ENCODE results near the gene ABLIM2. TPM values are rescaled to one million over a fixed set of nuclear protein-coding genes. Genes with fewer than 3 reads are reported as not detected.

Gene ABLIM2
- total and polyA plus RNA-seq, 2 of the 13 experiments (the other 11 are each of a cell fraction or from before 2014, with no cell fraction given), result 0.20 to 0.37 TPM

DNA sequence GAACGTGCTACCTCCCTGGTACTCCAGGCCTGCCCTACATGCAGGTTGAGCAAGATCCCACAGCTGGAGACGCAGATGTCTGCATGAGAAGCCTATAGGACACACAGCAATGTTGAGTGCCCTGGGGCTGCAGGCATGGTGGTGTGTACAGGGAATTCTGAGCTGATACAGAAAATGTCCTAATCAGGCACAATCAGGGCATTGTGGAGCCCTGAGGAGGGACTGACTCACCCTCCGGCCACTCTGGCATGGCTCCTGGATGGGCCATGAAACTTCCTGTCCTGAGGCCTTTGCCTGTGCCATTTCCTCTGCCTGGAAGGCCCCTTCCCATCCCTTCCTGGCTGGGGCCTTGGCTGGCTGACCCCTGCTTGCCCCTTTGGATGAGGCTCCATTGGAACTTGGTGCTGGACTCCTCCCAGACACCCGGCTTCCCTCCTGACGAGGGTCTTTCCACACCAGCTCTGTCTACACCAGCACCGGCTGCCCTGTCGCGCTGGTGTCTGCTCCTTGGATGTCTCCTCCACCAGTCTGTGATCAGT lies 202.3 kb downstream of the ABLIM2 start (continued):
- TF ChIP-seq, protein P1, sequence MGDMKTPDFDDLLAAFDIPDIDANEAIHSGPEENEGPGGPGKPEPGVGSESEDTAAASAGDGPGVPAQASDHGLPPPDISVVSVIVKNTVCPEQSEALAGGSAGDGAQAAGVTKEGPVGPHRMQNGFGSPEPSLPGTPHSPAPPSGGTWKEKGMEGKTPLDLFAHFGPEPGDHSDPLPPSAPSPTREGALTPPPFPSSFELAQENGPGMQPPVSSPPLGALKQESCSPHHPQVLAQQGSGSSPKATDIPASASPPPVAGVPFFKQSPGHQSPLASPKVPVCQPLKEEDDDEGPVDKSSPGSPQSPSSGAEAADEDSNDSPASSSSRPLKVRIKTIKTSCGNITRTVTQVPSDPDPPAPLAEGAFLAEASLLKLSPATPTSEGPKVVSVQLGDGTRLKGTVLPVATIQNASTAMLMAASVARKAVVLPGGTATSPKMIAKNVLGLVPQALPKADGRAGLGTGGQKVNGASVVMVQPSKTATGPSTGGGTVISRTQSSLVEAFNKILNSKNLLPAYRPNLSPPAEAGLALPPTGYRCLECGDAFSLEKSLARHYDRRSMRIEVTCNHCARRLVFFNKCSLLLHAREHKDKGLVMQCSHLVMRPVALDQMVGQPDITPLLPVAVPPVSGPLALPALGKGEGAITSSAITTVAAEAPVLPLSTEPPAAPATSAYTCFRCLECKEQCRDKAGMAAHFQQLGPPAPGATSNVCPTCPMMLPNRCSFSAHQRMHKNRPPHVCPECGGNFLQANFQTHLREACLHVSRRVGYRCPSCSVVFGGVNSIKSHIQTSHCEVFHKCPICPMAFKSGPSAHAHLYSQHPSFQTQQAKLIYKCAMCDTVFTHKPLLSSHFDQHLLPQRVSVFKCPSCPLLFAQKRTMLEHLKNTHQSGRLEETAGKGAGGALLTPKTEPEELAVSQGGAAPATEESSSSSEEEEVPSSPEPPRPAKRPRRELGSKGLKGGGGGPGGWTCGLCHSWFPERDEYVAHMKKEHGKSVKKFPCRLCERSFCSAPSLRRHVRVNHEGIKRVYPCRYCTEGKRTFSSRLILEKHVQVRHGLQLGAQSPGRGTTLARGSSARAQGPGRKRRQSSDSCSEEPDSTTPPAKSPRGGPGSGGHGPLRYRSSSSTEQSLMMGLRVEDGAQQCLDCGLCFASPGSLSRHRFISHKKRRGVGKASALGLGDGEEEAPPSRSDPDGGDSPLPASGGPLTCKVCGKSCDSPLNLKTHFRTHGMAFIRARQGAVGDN (CRISPR knock-in tag; IDR thresholded peaks at IDR 0.05), result peak; percentile 50
- TF ChIP-seq, protein P2, sequence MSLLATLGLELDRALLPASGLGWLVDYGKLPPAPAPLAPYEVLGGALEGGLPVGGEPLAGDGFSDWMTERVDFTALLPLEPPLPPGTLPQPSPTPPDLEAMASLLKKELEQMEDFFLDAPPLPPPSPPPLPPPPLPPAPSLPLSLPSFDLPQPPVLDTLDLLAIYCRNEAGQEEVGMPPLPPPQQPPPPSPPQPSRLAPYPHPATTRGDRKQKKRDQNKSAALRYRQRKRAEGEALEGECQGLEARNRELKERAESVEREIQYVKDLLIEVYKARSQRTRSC (CRISPR knock-in tag; IDR thresholded peaks at IDR 0.05; ENCODE audit: low read depth), result no peak
- TF ChIP-seq ETV5 (CRISPR knock-in tag; IDR thresholded peaks at IDR 0.05; ENCODE audit: borderline replicate concordance) (peak; percentile 61; the same call in 1 of the 2 replicates), TRIM24 (CRISPR knock-in tag; IDR thresholded peaks at IDR 0.05) (0 out of 2 replicates have a peak, but pooled peaks have one; percentile 29), RXRA (CRISPR knock-in tag; IDR thresholded peaks at IDR 0.05) (0 out of 2 replicates have a peak, but pooled peaks have one; percentile 26)

DNA sequence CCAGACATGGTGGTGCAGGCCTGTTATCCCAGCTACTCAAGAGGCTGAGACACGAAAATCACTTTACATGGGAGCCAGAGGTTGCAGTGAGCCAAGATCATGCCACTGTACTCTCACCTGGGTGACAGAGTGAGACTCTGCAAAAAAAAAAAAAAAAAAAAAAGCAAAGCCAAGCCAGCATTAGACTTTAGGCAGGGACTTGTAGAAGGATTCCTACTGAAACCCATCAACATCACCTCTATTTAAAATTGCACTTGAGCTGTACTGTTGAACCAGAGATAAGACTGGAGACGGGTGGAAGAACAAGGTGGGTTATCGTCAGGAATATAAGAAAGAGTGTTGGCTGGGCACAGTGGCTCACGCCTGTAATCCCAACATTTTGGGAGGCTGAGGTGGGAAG lies 203.2 kb downstream of the ABLIM2 start:
- Histone ChIP-seq H3K27me3 (ENCODE audit: control insufficient read depth in 1 of 2, insufficient read depth in 2 of 2, low read length in 2 of 2) (peaks cover 3 to 29% of the 10 kb centered on the region in 2 experiments; a peak in 3 of 5 replicates), H3K79me2 (ENCODE audit: insufficient read depth, low read length) (no peaks in the 10 kb centered on the region), H3K36me3 (replicated peaks in 1 of 2; ENCODE audit: control insufficient read depth in 1 of 2, insufficient read depth in 2 of 2, low read length in 2 of 2) (no peaks in the 10 kb centered on the region), H3K27ac (ENCODE audit: extremely low read length, insufficient read depth, low read length) (no peak overlapping the region), H2AFZ (ENCODE audit: low read length) (no peak overlapping the region), H3K4me2 (ENCODE audit: low read depth, low read length) (no peak overlapping the region), H3K4me1 (ENCODE audit: insufficient read depth, low read length) (peaks cover 31% of the 10 kb centered on the region), H3K4me3 (replicated peaks in 1 of 3; ENCODE audit: insufficient read depth in 1 of 3, low read depth in 2 of 3, low read length in 3 of 3) (no peak overlapping the region), H4K20me1 (ENCODE audit: insufficient read depth, low read length) (no peaks in the 10 kb centered on the region), H3K9me3 (ENCODE audit: low read length) (no peaks in the 10 kb centered on the region), H3K9ac (ENCODE audit: insufficient read depth, low read depth, low read length) (no peak overlapping the region)
- WGBS (ENCODE audit: low lambda C conversion rate), result 52% methylated on average over 4 of the region's 4 CpGs
- FAIRE-seq (no peak), DNase-seq (ENCODE audit: low spot score) (no peak), ATAC-seq (no peak)
- TF ChIP-seq ARNTL (CRISPR knock-in tag; IDR thresholded peaks at IDR 0.05) (no peak), ZNF724P (CRISPR knock-in tag; IDR thresholded peaks at IDR 0.05; ENCODE audit: borderline replicate concordance) (no peak), RARA (CRISPR knock-in tag; IDR thresholded peaks at IDR 0.05) (no peak), ZNF33A (CRISPR knock-in tag; IDR thresholded peaks at IDR 0.05; ENCODE audit: borderline replicate concordance) (no peak), CCDC6 (CRISPR knock-in tag; IDR thresholded peaks at IDR 0.05) (no peak)
- TF ChIP-seq, protein P3, sequence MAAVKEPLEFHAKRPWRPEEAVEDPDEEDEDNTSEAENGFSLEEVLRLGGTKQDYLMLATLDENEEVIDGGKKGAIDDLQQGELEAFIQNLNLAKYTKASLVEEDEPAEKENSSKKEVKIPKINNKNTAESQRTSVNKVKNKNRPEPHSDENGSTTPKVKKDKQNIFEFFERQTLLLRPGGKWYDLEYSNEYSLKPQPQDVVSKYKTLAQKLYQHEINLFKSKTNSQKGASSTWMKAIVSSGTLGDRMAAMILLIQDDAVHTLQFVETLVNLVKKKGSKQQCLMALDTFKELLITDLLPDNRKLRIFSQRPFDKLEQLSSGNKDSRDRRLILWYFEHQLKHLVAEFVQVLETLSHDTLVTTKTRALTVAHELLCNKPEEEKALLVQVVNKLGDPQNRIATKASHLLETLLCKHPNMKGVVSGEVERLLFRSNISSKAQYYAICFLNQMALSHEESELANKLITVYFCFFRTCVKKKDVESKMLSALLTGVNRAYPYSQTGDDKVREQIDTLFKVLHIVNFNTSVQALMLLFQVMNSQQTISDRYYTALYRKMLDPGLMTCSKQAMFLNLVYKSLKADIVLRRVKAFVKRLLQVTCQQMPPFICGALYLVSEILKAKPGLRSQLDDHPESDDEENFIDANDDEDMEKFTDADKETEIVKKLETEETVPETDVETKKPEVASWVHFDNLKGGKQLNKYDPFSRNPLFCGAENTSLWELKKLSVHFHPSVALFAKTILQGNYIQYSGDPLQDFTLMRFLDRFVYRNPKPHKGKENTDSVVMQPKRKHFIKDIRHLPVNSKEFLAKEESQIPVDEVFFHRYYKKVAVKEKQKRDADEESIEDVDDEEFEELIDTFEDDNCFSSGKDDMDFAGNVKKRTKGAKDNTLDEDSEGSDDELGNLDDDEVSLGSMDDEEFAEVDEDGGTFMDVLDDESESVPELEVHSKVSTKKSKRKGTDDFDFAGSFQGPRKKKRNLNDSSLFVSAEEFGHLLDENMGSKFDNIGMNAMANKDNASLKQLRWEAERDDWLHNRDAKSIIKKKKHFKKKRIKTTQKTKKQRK (IDR thresholded peaks at IDR 0.05; ENCODE audit: low read length), result no peak
- ChIA-PET POLR2A (no interaction called here), CTCF (ENCODE audit: low intra/inter-chr PET ratio, low total read pairs) (no interaction called here)
- intact Hi-C loops (cut with micrococcal nuclease; ENCODE audit: unreplicated experiment), result no loop called here
- in situ Hi-C loops (cut with HindIII; ENCODE audit: extremely low pct_ligation_motif_present, low pct_unique_long_range_greater_than_20kb), result no loop called here
- no TSS peak for BruUV-seq (replicated peaks)

Data from HepG2 (cell line).